ENCODE measurements around the gene FLYWCH2.

FLYWCH2 gene

DNA sequence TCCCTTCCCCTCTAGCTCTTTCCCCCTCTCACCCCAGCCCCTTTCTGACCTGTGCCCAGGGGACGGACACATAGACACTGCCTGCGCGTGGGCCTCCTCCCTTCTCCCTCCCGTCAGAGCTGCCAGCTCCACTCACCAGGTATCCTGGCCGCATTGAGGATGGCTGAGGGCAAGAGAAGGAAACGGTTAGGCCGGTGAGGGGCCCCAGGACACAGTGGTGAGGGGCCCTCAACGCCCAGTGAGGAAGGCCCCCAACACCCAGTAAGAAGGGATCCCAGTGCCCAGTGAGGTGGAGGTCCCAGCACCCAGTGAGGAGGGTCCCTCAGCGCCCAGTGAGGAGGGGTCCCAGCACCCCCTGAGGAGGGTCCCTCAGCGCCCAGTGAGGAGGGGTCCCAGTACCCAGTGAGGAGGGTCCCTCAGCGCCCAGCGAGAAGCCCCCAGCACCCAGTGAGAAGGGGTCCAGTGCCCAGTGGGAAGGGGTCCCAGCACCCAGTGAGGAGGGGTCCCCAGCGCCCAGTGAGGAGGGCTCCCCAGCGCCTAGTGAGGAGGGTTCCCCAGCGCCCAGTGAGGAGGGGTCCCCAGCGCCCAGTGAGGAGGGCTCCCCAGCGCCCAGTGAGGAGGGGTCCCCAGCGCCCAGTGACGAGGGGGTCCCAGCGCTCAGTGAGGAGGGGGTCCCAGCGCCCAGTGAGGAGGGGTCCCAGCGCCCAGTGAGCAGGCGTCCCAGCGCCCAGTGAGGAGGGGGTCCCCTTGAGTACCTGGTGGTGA is 26.1 kb upstream of the FLYWCH2 start:
- DNase-seq (ENCODE audit: extremely low read depth, insufficient read length) = no peak
- H3K4me3 ChIP-seq (replicated peaks; ENCODE audit: low read depth, low read length) = no peak overlapping the region
- no peaks in the 10 kb centered on the region for H3K27me3 ChIP-seq (replicated peaks; ENCODE audit: control insufficient read depth, insufficient read depth, low read length)
- H3K36me3 ChIP-seq (ENCODE audit: control insufficient read depth, insufficient read depth, low read length) = no peaks in the 10 kb centered on the region
- TF ChIP-seq, protein P1, sequence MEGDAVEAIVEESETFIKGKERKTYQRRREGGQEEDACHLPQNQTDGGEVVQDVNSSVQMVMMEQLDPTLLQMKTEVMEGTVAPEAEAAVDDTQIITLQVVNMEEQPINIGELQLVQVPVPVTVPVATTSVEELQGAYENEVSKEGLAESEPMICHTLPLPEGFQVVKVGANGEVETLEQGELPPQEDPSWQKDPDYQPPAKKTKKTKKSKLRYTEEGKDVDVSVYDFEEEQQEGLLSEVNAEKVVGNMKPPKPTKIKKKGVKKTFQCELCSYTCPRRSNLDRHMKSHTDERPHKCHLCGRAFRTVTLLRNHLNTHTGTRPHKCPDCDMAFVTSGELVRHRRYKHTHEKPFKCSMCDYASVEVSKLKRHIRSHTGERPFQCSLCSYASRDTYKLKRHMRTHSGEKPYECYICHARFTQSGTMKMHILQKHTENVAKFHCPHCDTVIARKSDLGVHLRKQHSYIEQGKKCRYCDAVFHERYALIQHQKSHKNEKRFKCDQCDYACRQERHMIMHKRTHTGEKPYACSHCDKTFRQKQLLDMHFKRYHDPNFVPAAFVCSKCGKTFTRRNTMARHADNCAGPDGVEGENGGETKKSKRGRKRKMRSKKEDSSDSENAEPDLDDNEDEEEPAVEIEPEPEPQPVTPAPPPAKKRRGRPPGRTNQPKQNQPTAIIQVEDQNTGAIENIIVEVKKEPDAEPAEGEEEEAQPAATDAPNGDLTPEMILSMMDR (IDR thresholded peaks at IDR 0.05; ENCODE audit: insufficient read depth, low read length, poor library complexity, severe bottlenecking) = no peak

DNA sequence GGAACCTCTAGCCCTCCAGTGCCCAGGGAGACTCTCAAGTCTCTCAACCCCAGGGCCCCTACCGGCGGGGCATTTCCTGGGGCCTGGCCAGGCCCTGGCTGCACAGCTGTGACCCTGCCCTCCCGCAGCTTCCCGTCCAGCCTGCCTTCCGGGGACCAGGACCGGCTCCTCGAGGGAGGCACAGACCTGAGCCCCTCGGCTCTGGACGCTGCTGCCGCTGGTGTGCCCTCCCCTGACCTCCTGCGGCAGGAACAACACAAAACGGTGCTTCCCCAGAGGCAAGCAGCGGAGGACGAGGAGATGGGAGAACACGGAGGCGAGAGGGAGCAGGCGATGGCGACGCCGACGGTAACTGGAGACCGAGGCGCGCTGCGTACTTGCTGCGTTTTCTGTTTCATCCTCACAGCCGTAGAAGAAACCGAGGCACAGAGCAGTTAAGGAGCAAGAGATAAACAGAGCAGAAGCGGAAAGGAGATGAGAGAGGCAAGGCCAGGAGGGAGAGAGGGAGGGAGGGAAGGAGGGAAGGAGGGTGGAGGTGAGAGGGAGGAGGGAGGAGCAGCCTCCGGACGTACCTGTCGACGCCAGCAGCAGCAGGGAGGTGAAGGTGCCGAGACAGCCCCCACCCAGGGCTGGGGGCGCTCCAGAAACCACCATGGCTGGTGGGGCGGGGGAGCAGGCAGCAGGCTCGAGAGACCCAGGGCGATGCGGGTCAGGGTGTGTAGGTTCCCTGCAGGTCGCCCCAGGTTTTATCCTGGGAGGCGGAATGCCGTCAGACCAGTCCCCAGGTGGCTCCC is 25.4 kb upstream of the FLYWCH2 start, which contains the start of gene PRSS22:
PRSS22 (minus strand) TSS at position 720 of the 794 bp plus-strand sequence; CDS start at position 654, 66 bp downstream.
- H3K27me3 ChIP-seq (replicated peaks; ENCODE audit: control insufficient read depth, insufficient read depth, low read length) = no peaks in the 10 kb centered on the region
- TF ChIP-seq, protein P1 (IDR thresholded peaks at IDR 0.05; ENCODE audit: insufficient read depth, low read length, poor library complexity, severe bottlenecking) = no peak
- no peaks in the 10 kb centered on the region for H3K36me3 ChIP-seq (ENCODE audit: control insufficient read depth, insufficient read depth, low read length)
- DNase-seq (ENCODE audit: extremely low read depth, insufficient read length) = no peak
- H3K4me3 ChIP-seq (replicated peaks; ENCODE audit: low read depth, low read length) = no peak within 1 kb of the TSS

DNA sequence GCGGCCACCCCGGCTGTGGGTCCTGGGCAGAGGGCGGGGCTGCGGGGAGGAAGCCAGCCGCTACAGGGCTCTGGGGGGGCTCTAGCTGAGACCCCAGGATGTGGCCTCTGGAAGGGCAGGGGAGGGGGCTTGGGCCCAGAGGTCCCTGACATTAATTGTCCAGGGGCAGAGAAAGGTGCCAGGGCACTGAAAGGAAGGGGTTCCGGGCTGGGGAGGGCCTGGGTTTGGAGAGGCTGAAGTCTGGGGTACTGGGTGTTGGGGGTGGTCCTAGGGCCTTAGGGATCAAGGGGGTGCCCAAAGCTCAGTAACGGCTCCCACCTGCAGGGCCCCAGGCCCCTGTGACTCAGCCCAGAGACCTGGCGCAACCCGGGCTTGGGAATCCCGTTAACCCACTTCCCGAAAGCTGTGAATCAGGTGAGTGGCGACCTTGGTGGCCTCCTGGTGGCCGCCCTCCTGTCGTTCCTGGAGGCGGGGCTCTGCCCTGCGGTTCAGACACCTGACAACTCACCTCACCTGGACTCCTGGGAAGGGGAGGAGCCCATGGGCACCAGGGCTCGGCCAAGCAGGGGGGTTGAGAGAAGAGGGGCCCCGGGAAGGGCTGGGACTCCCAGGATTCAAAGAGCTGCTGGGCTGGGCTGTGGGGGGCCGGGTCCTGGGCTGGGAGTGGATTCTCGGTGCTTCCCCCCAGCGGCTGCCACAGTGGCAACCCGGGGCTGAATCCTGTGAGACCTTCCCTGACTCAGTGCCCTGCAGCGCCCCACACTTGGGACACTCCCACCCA is 24.6 kb upstream of the FLYWCH2 start:
- DNase-seq (ENCODE audit: extremely low read depth, insufficient read length) = no peak
- Histone ChIP-seq H3K4me3 (replicated peaks; ENCODE audit: low read depth, low read length) (no peak overlapping the region), H3K27me3 (replicated peaks; ENCODE audit: control insufficient read depth, insufficient read depth, low read length) (no peaks in the 10 kb centered on the region), H3K36me3 (ENCODE audit: control insufficient read depth, insufficient read depth, low read length) (no peaks in the 10 kb centered on the region)
- TF ChIP-seq, protein P1 (IDR thresholded peaks at IDR 0.05; ENCODE audit: insufficient read depth, low read length, poor library complexity, severe bottlenecking) = no peak

DNA sequence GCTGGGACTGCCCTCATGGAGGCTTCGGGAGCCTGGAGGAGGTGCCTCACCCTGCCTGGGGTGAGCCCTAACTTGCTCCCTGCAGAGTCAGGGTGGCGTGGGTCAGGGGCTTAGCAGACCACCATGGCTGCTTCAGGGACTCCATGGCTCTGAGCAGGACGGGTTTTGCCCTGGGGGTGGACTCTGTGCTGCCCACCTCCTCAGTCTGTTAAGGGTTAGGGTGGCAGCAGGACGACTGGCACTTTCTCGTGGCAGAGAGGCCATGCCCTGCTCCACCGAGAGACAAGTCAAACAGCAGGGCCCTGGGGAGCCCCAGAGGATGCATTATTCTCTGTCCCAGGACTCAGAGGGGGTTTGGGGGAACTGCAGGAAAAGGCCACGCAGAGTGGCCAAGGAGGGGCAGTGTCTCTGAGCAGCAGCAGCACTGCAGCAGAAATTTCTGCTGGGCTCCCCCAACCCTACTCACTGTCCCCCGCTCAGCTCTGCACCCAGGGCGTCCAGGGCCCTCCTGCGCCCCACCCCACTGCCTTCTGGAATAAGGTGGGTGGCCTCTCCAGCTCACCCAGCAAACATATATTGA is 23.2 kb upstream of the FLYWCH2 start:
- H3K36me3 ChIP-seq (ENCODE audit: control insufficient read depth, insufficient read depth, low read length) = no peaks in the 10 kb centered on the region
- TF ChIP-seq, protein P1 (IDR thresholded peaks at IDR 0.05; ENCODE audit: insufficient read depth, low read length, poor library complexity, severe bottlenecking) = no peak

DNA sequence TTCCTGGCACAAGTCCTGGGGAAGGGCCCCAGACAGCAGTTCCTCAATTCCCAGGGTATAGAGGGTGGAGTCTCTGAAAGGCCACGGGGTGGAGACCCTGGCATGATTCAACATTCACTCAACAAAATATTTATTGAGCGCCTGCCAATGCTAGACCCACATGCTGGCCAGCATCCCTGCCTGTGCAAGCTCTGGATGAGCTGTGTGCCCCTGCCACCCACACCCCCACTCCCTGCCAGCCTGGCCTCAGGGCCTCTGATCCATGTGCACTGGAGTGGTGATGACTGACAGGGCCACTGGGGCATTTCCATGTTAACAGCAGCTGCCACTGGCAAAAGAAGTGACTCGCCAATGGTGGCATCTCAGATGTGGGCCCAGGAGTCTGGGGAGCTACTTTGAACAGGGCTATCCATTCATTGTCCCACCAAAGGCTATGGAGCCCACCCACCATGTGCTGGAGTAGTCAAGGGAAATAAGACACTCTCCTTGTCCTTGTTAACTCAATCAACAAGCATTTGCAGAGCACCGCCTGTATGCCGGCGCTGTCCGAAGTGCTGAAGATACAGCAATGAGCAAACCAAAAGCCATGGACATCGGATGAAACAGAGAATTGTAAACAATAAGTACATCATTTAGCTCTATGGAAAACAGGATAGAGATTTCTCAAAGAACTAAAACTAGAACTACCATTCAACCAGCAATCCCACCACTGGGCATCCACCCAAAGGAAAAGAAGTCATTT is 22.0 kb upstream of the FLYWCH2 start:
- Histone ChIP-seq H3K4me3 (replicated peaks; ENCODE audit: low read depth, low read length) (no peak overlapping the region), H3K27me3 (replicated peaks; ENCODE audit: control insufficient read depth, insufficient read depth, low read length) (no peaks in the 10 kb centered on the region), H3K36me3 (ENCODE audit: control insufficient read depth, insufficient read depth, low read length) (no peaks in the 10 kb centered on the region)
- DNase-seq (ENCODE audit: extremely low read depth, insufficient read length) = no peak
- TF ChIP-seq, protein P1 (IDR thresholded peaks at IDR 0.05; ENCODE audit: insufficient read depth, low read length, poor library complexity, severe bottlenecking) = no peak

More for the DNA sequence above, 23.2 kb upstream of the FLYWCH2 start:
- Histone ChIP-seq H3K4me3 (replicated peaks; ENCODE audit: low read depth, low read length) (no peak overlapping the region), H3K27me3 (replicated peaks; ENCODE audit: control insufficient read depth, insufficient read depth, low read length) (no peaks in the 10 kb centered on the region)
- DNase-seq (ENCODE audit: extremely low read depth, insufficient read length) = no peak

Measured in GM06990 (cell line).